GM23338 (cell line): ENCODE data around the gene KIF3B.

Source experiments
- CTCF ChIP-seq, 2 experiments: fragments of 200-600 bp in 1 of 2; sonication (generic) in 1 of 2; conservative IDR thresholded peaks; 2 replicates each; pipeline versions ENCODE4 v1.5.1 to v1.6.1; 2016 to 2017; ENCODE audit warnings: antibody characterized with exemption in 2 of 2, low read depth in 2 of 2, mild to moderate bottlenecking in 2 of 2, moderate library complexity in 1 of 2
- ETS1 ChIP-seq: IDR thresholded peaks from 2 replicates; pipeline ENCODE4 v1.6.1; 2016; ENCODE audit warnings: antibody characterized with exemption
- EZH2 ChIP-seq: fragments of 200-600 bp; sonication (generic); IDR thresholded peaks from one replicate; pipeline ENCODE4 v1.8.0; 2017; ENCODE audit warnings: antibody characterized with exemption, mild to moderate bottlenecking, low read depth; ENCODE audit not compliant: unreplicated experiment
- EZH2phosphoT487 ChIP-seq: fragments of 200-600 bp; sonication (generic); IDR thresholded peaks from one replicate; pipeline ENCODE4 v1.8.1; 2018; ENCODE audit warnings: antibody characterized with exemption; ENCODE audit not compliant: unreplicated experiment
- JUNB ChIP-seq: IDR thresholded peaks from one replicate; pipeline ENCODE4 v1.6.1; 2016; ENCODE audit warnings: antibody characterized with exemption; ENCODE audit not compliant: unreplicated experiment
- POLR2AphosphoS5 ChIP-seq: IDR thresholded peaks from 2 replicates; pipeline ENCODE4 v1.6.1; 2016; ENCODE audit warnings: antibody characterized with exemption, low read depth
- REST ChIP-seq: IDR thresholded peaks from one replicate; pipeline ENCODE4 v1.6.1; 2018; ENCODE audit warnings: antibody characterized with exemption; ENCODE audit not compliant: unreplicated experiment
- STAT1 ChIP-seq: IDR thresholded peaks from one replicate; pipeline ENCODE4 v1.6.1; 2016; ENCODE audit warnings: antibody characterized with exemption; ENCODE audit not compliant: unreplicated experiment
- ZNF331 ChIP-seq: fragments of 250-450 bp; sonication (Bioruptor Pico); IDR thresholded peaks from 2 replicates; pipeline ENCODE4 v1.5.0; 2020; ENCODE audit warnings: low read depth, mild to moderate bottlenecking, moderate library complexity

GRCh38 chr20:32314768-32315167 is 37.3 kb downstream of the KIF3B start:
- TF ChIP-seq CTCF (conservative IDR thresholded peaks at IDR 0.05; ENCODE audit: low read depth in 2 of 2) (no peak), EZH2 (no peak), POLR2AphosphoS5 (no peak), EZH2phosphoT487 (no peak), JUNB (no peak), REST (no peak), ETS1 (no peak), STAT1 (no peak), ZNF331 (CRISPR knock-in tag) (no peak)
